Right ventricle myocardium inferior (tissue), 1 donor: ENCODE data around the gene SECTM1. TPM values are rescaled to one million over a fixed set of nuclear protein-coding genes. Genes with fewer than 3 reads are reported as not detected.
A peak's percentile ranks its signal among the peaks of the same experiment; 100 is the strongest.

Source experiments
- ATAC-seq: fragments of 200-7000 bp; cut with Tn5 transposase; one replicate; pipeline ENCODE4 v1.9.1; 2020; ENCODE audit warnings: mild to moderate bottlenecking, moderate library complexity
- DNase-seq: peaks from one replicate; pipeline ENCODE4 v3.0.0; 2021; ENCODE audit errors: missing footprints
- intact Hi-C: fragments of 100-400 bp; cut with DNase I; formaldehyde crosslinking; loops from one replicate; pipeline ENCODE4 v1.11.0; 2022
- total RNA-seq: library from RNA; stranded (reverse); fragmentation: NEBNext Ultra II Directional; extraction: Animal tissue kit (Norgen Biotek cat#: 25700); gene quantifications from one replicate; pipeline ENCODE4 v1.2.1, GENCODE V29; 2021
- donor health status: DM: no; HTN: yes; CAD: no; lungs with severe emphysema.

SECTM1 gene
- total RNA-seq, 1 donor from 2014 or later: 4.9 TPM

GRCh38 chr17:82309656-82310570, 23.7 kb downstream of the SECTM1 start:
- no peak for DNase-seq
- intact Hi-C loops: no loop called here
- no peak for ATAC-seq

GRCh38 chr17:82305727-82306300, 27.8 kb downstream of the SECTM1 start:
- ATAC-seq (no peak), DNase-seq (no peak)
- intact Hi-C loops: no loop called here

GRCh38 chr17:82304826-82305726, 28.5 kb downstream of the SECTM1 start:
- DNase-seq: no peak
- intact Hi-C loops: no loop called here

GRCh38 chr17:82303944-82304808, 29.4 kb downstream of the SECTM1 start:
- ATAC-seq (peak; percentile 45), DNase-seq (no peak)
- intact Hi-C loops: no loop called here

More at GRCh38 chr17:82304826-82305726, 28.5 kb downstream of the SECTM1 start:
- no peak for ATAC-seq

GRCh38 chr17:82302991-82303943, 30.3 kb downstream of the SECTM1 start:
- DNase-seq (no peak), ATAC-seq (no peak)
- intact Hi-C loops: no loop called here

GRCh38 chr17:82302568-82302963, 31.0 kb downstream of the SECTM1 start:
- DNase-seq (no peak), ATAC-seq (no peak)
- intact Hi-C loops: no loop called here

- intact Hi-C loops: no loop called here
- no peak for DNase-seq
Measured at GRCh38 chr17:82301916-82302567, 31.5 kb downstream of the SECTM1 start.

GRCh38 chr17:82301300-82301915, 32.2 kb downstream of the SECTM1 start:
- ATAC-seq (no peak), DNase-seq (no peak)
- intact Hi-C loops: no loop called here

More at GRCh38 chr17:82301916-82302567, 31.5 kb downstream of the SECTM1 start:
- no peak for ATAC-seq

GRCh38 chr17:82300707-82301270, 32.8 kb downstream of the SECTM1 start:
- DNase-seq: peak; percentile 91
- intact Hi-C loops: no loop called here
- ATAC-seq: no peak

GRCh38 chr17:82300228-82300627, 33.3 kb downstream of the SECTM1 start:
- DNase-seq: no peak
- intact Hi-C loops: no loop called here
- no peak for ATAC-seq

GRCh38 chr17:82299452-82299851, 34.1 kb downstream of the SECTM1 start:
- intact Hi-C loops: no loop called here
- ATAC-seq (no peak), DNase-seq (no peak)

GRCh38 chr17:82298538-82299421, 34.8 kb downstream of the SECTM1 start:
- DNase-seq: no peak
- intact Hi-C loops: no loop called here
- ATAC-seq: no peak

- ATAC-seq (peak; percentile 81), DNase-seq (peak; percentile 94)
- intact Hi-C loops: no loop called here
Measured at GRCh38 chr17:82297714-82298537, 35.6 kb downstream of the SECTM1 start.

GRCh38 chr17:82297280-82297713, 36.3 kb downstream of the SECTM1 start:
- DNase-seq (peak; percentile 94), ATAC-seq (no peak)
- intact Hi-C loops: no loop called here
